GM23338 (cell line): ENCODE data around the gene HMCN2.

Experiments
- CREB1 ChIP-seq: fragments of 250-450 bp; sonication (Bioruptor Pico); IDR thresholded peaks from 2 replicates; pipeline ENCODE4 v1.5.0; 2020; ENCODE audit warnings: low read depth, mild to moderate bottlenecking, moderate library complexity
- EZH2 ChIP-seq: fragments of 200-600 bp; sonication (generic); IDR thresholded peaks from one replicate; pipeline ENCODE4 v1.8.0; 2017; ENCODE audit warnings: antibody characterized with exemption, mild to moderate bottlenecking, low read depth; ENCODE audit not compliant: unreplicated experiment
- EZH2phosphoT487 ChIP-seq: fragments of 200-600 bp; sonication (generic); IDR thresholded peaks from one replicate; pipeline ENCODE4 v1.8.1; 2018; ENCODE audit warnings: antibody characterized with exemption; ENCODE audit not compliant: unreplicated experiment
- JUNB ChIP-seq: IDR thresholded peaks from one replicate; pipeline ENCODE4 v1.6.1; 2016; ENCODE audit warnings: antibody characterized with exemption; ENCODE audit not compliant: unreplicated experiment
- POLR2AphosphoS5 ChIP-seq: IDR thresholded peaks from 2 replicates; pipeline ENCODE4 v1.6.1; 2016; ENCODE audit warnings: antibody characterized with exemption, low read depth
- TF ChIP-seq, protein P1 (sequence below), 2 experiments: fragments of 200-600 bp in 1 of 2; sonication (generic) in 1 of 2; conservative IDR thresholded peaks; 2 replicates each; pipeline versions ENCODE4 v1.5.1 to v1.6.1; 2016 to 2017; ENCODE audit warnings: antibody characterized with exemption in 2 of 2, low read depth in 2 of 2, mild to moderate bottlenecking in 2 of 2, moderate library complexity in 1 of 2
- TF ChIP-seq, protein P2 (sequence below): fragments of 250-450 bp; sonication (Bioruptor Pico); IDR thresholded peaks from 2 replicates; pipeline ENCODE4 v1.5.0; 2020; ENCODE audit warnings: mild to moderate bottlenecking, moderate library complexity
- TF ChIP-seq, protein P3 (sequence below): IDR thresholded peaks from one replicate; pipeline ENCODE4 v1.6.1; 2018; ENCODE audit warnings: antibody characterized with exemption; ENCODE audit not compliant: unreplicated experiment
- TF ChIP-seq, protein P4 (sequence below): IDR thresholded peaks from 2 replicates; pipeline ENCODE4 v1.6.1; 2016; ENCODE audit warnings: antibody characterized with exemption

DNA sequence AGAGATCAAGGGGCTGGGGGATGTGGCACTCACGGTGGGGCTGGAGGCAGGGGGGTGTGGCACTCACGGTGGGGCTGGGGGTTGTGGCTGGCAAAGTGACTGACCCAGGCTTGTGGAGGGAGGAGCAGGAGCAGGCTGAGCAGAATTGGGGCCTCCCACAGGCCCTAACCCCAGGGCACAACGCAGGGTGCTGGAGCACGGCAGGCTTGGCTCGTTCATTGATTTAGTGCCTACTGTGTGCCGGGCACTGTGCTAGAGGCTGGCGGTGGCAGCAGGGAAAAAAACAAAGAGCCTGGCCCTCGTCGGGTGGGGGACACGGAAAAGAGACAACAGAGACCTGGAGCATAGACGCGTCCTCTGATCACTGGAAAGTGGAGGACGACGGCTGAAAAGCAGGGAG lies 80.9 kb downstream of the HMCN2 start:
- TF ChIP-seq POLR2AphosphoS5 (no peak), EZH2 (no peak), JUNB (no peak), EZH2phosphoT487 (no peak), CREB1 (no peak)
- TF ChIP-seq, protein P1, sequence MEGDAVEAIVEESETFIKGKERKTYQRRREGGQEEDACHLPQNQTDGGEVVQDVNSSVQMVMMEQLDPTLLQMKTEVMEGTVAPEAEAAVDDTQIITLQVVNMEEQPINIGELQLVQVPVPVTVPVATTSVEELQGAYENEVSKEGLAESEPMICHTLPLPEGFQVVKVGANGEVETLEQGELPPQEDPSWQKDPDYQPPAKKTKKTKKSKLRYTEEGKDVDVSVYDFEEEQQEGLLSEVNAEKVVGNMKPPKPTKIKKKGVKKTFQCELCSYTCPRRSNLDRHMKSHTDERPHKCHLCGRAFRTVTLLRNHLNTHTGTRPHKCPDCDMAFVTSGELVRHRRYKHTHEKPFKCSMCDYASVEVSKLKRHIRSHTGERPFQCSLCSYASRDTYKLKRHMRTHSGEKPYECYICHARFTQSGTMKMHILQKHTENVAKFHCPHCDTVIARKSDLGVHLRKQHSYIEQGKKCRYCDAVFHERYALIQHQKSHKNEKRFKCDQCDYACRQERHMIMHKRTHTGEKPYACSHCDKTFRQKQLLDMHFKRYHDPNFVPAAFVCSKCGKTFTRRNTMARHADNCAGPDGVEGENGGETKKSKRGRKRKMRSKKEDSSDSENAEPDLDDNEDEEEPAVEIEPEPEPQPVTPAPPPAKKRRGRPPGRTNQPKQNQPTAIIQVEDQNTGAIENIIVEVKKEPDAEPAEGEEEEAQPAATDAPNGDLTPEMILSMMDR (conservative IDR thresholded peaks at IDR 0.05; ENCODE audit: low read depth in 2 of 2), result no peak
- TF ChIP-seq, protein P2, sequence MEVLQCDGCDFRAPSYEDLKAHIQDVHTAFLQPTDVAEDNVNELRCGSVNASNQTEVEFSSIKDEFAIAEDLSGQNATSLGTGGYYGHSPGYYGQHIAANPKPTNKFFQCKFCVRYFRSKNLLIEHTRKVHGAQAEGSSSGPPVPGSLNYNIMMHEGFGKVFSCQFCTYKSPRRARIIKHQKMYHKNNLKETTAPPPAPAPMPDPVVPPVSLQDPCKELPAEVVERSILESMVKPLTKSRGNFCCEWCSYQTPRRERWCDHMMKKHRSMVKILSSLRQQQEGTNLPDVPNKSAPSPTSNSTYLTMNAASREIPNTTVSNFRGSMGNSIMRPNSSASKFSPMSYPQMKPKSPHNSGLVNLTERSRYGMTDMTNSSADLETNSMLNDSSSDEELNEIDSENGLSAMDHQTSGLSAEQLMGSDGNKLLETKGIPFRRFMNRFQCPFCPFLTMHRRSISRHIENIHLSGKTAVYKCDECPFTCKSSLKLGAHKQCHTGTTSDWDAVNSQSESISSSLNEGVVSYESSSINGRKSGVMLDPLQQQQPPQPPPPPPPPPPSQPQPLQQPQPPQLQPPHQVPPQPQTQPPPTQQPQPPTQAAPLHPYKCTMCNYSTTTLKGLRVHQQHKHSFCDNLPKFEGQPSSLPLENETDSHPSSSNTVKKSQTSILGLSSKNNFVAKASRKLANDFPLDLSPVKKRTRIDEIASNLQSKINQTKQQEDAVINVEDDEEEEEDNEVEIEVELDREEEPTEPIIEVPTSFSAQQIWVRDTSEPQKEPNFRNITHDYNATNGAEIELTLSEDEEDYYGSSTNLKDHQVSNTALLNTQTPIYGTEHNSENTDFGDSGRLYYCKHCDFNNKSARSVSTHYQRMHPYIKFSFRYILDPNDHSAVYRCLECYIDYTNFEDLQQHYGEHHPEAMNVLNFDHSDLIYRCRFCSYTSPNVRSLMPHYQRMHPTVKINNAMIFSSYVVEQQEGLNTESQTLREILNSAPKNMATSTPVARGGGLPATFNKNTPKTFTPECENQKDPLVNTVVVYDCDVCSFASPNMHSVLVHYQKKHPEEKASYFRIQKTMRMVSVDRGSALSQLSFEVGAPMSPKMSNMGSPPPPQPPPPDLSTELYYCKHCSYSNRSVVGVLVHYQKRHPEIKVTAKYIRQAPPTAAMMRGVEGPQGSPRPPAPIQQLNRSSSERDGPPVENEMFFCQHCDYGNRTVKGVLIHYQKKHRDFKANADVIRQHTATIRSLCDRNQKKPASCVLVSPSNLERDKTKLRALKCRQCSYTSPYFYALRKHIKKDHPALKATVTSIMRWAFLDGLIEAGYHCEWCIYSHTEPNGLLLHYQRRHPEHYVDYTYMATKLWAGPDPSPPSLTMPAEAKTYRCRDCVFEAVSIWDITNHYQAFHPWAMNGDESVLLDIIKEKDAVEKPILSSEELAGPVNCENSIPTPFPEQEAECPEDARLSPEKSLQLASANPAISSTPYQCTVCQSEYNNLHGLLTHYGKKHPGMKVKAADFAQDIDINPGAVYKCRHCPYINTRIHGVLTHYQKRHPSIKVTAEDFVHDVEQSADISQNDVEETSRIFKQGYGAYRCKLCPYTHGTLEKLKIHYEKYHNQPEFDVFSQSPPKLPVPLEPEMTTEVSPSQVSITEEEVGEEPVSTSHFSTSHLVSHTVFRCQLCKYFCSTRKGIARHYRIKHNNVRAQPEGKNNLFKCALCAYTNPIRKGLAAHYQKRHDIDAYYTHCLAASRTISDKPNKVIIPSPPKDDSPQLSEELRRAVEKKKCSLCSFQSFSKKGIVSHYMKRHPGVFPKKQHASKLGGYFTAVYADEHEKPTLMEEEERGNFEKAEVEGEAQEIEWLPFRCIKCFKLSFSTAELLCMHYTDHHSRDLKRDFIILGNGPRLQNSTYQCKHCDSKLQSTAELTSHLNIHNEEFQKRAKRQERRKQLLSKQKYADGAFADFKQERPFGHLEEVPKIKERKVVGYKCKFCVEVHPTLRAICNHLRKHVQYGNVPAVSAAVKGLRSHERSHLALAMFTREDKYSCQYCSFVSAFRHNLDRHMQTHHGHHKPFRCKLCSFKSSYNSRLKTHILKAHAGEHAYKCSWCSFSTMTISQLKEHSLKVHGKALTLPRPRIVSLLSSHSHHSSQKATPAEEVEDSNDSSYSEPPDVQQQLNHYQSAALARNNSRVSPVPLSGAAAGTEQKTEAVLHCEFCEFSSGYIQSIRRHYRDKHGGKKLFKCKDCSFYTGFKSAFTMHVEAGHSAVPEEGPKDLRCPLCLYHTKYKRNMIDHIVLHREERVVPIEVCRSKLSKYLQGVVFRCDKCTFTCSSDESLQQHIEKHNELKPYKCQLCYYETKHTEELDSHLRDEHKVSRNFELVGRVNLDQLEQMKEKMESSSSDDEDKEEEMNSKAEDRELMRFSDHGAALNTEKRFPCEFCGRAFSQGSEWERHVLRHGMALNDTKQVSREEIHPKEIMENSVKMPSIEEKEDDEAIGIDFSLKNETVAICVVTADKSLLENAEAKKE, result no peak
- TF ChIP-seq, protein P3, sequence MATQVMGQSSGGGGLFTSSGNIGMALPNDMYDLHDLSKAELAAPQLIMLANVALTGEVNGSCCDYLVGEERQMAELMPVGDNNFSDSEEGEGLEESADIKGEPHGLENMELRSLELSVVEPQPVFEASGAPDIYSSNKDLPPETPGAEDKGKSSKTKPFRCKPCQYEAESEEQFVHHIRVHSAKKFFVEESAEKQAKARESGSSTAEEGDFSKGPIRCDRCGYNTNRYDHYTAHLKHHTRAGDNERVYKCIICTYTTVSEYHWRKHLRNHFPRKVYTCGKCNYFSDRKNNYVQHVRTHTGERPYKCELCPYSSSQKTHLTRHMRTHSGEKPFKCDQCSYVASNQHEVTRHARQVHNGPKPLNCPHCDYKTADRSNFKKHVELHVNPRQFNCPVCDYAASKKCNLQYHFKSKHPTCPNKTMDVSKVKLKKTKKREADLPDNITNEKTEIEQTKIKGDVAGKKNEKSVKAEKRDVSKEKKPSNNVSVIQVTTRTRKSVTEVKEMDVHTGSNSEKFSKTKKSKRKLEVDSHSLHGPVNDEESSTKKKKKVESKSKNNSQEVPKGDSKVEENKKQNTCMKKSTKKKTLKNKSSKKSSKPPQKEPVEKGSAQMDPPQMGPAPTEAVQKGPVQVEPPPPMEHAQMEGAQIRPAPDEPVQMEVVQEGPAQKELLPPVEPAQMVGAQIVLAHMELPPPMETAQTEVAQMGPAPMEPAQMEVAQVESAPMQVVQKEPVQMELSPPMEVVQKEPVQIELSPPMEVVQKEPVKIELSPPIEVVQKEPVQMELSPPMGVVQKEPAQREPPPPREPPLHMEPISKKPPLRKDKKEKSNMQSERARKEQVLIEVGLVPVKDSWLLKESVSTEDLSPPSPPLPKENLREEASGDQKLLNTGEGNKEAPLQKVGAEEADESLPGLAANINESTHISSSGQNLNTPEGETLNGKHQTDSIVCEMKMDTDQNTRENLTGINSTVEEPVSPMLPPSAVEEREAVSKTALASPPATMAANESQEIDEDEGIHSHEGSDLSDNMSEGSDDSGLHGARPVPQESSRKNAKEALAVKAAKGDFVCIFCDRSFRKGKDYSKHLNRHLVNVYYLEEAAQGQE, result no peak
- TF ChIP-seq, protein P4, sequence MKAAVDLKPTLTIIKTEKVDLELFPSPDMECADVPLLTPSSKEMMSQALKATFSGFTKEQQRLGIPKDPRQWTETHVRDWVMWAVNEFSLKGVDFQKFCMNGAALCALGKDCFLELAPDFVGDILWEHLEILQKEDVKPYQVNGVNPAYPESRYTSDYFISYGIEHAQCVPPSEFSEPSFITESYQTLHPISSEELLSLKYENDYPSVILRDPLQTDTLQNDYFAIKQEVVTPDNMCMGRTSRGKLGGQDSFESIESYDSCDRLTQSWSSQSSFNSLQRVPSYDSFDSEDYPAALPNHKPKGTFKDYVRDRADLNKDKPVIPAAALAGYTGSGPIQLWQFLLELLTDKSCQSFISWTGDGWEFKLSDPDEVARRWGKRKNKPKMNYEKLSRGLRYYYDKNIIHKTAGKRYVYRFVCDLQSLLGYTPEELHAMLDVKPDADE, result no peak
